CD8-positive, alpha-beta memory T cell (primary cell): ENCODE results near the gene EXTL2. TPM values are rescaled to one million over a fixed set of nuclear protein-coding genes. Genes with fewer than 3 reads are reported as not detected.

Experiments used
- CTCF ChIA-PET: fragments of 350-600 bp; sonication (Branson Sonifier 250); formaldehyde crosslinking; loops from one replicate; lab custom pipeline; 2021; ENCODE audit warnings: antibody characterized with exemption; lab: Charles Lee
- POLR2A ChIA-PET: fragments of 350-600 bp; sonication (Branson Sonifier 250); formaldehyde crosslinking; loops from one replicate; lab custom pipeline; 2021; ENCODE audit warnings: antibody characterized with exemption; lab: Charles Lee
- DNase-seq, 5 donors: peaks; one replicate each; pipeline versions ENCODE4 v3.0.0 to v3.0.0-alpha.2; 2020 to 2022; ENCODE audit warnings: mixed read lengths in 1 of 5
- H3K27ac ChIP-seq: one replicate; pipeline ENCODE4 v1.7.0; 2013; ENCODE audit warnings: low read depth, mild to moderate bottlenecking, low read length, moderate library complexity
- H3K27me3 ChIP-seq: 2 replicates; pipeline ENCODE4 v1.7.0; 2013; ENCODE audit warnings: low read length, mild to moderate bottlenecking; ENCODE audit not compliant: insufficient read depth, poor library complexity, severe bottlenecking
- H3K36me3 ChIP-seq: 2 replicates; pipeline ENCODE4 v1.7.0; 2013; ENCODE audit warnings: mild to moderate bottlenecking, low read length, moderate library complexity; ENCODE audit not compliant: insufficient read depth
- H3K4me1 ChIP-seq: 2 replicates; pipeline ENCODE4 v1.7.0; 2013; ENCODE audit warnings: mild to moderate bottlenecking, low read length, moderate library complexity; ENCODE audit not compliant: insufficient read depth
- H3K4me3 ChIP-seq: 2 replicates; pipeline ENCODE4 v1.7.0; 2013; ENCODE audit warnings: mild to moderate bottlenecking, low read length
- H3K9me3 ChIP-seq: 2 replicates; pipeline ENCODE4 v1.7.0; 2013; ENCODE audit warnings: mild to moderate bottlenecking, low read length
- H3K27ac Mint-ChIP-seq, 8 donors: one replicate each; pipeline ENCODE4 v1.8.0; 2020 to 2021; ENCODE audit warnings: mixed read lengths in 8 of 8, mild to moderate bottlenecking in 6 of 8, inconsistent platforms in 3 of 8, moderate library complexity in 3 of 8
- H3K27me3 Mint-ChIP-seq, 2 donors: one replicate each; pipeline ENCODE4 v1.8.0; 2020 to 2021; ENCODE audit warnings: mixed read lengths in 2 of 2, mild to moderate bottlenecking in 1 of 2, moderate library complexity in 1 of 2
- H3K36me3 Mint-ChIP-seq, 3 donors: one replicate each; pipeline ENCODE4 v1.8.0; 2020 to 2021; ENCODE audit warnings: mixed read lengths in 3 of 3, inconsistent platforms in 1 of 3, mild to moderate bottlenecking in 1 of 3
- H3K4me1 Mint-ChIP-seq, 3 donors: one replicate each; pipeline ENCODE4 v1.8.0; 2020 to 2021; ENCODE audit warnings: mixed read lengths in 3 of 3, inconsistent platforms in 1 of 3, mild to moderate bottlenecking in 1 of 3
- H3K4me3 Mint-ChIP-seq, 7 donors: one replicate each; pipeline ENCODE4 v1.8.0; 2020 to 2021; ENCODE audit warnings: mixed read lengths in 7 of 7, mild to moderate bottlenecking in 6 of 7, moderate library complexity in 4 of 7, inconsistent platforms in 2 of 7
- H3K9me3 Mint-ChIP-seq, 5 donors: one replicate each; pipeline ENCODE4 v1.8.0; 2020 to 2022; ENCODE audit warnings: mixed read lengths in 5 of 5, mild to moderate bottlenecking in 3 of 5, moderate library complexity in 2 of 5, inconsistent platforms in 1 of 5
- polyA plus RNA-seq: library from polyadenylated mRNA; unstranded; fragments of 300-500 nt; fragmentation: Illumina TruSeq; gene quantifications from one replicate; pipeline ENCODE4 v1.2.3, GENCODE V29; 2021
- total RNA-seq, 2 experiments: library from RNA; stranded (reverse); gene quantifications; one replicate each; pipeline ENCODE4 v1.2.3, GENCODE V29; 2021

EXTL2 gene
- total and polyA plus RNA-seq, 3 experiments from 2014 or later, result 3.2 to 12.9 (median 11.5) TPM

DNA sequence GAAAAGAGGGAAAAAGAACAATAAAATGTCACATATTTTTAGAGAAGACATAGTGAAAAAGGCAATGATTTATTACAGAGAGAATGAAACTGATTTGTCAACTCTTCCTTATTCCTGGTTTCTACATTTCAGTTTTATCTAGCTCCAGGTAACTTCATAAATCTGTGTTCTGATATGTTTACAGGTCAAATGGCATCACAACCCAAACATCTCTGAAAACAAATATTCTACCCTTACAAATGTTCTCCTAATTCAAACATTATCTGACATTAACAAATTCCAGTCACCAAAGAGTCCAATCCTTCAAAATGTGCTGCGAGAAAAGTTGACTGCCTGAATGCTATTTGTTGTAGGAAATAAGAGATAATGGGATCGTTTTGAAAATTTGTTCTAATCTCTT, 20.2 kb downstream of the EXTL2 start:
- Histone ChIP-seq H3K27ac (no peak overlapping the region), H3K4me3 (no peak overlapping the region), H3K9me3 (no peaks in the 10 kb centered on the region), H3K27me3 (no peaks in the 10 kb centered on the region), H3K4me1 (no peaks in the 10 kb centered on the region), H3K36me3 (no peaks in the 10 kb centered on the region)
- Mint-ChIP-seq H3K4me1 (no peaks in the 10 kb centered on the region), H3K36me3 (no peaks in the 10 kb centered on the region), H3K4me3 (no peak overlapping the region), H3K27me3 (no peaks in the 10 kb centered on the region), H3K27ac (no peak overlapping the region), H3K9me3 (no peaks in the 10 kb centered on the region)
- POLR2A ChIA-PET, result no interaction called here
- DNase-seq, result no peak
- CTCF ChIA-PET, result no interaction called here

GRCh38 chr1:100869996-100870395, 24.6 kb downstream of the EXTL2 start:
- no peak overlapping the region for H3K27ac ChIP-seq
- H3K27ac Mint-ChIP-seq, result no peak overlapping the region
- no peak overlapping the region for H3K4me3 ChIP-seq
- no peak overlapping the region for H3K4me3 Mint-ChIP-seq
- H3K36me3 ChIP-seq, result no peaks in the 10 kb centered on the region
- H3K27me3 Mint-ChIP-seq, result no peaks in the 10 kb centered on the region
- no peaks in the 10 kb centered on the region for H3K9me3 ChIP-seq
- no peaks in the 10 kb centered on the region for H3K36me3 Mint-ChIP-seq
- POLR2A ChIA-PET, result interaction anchor here (0.6 kb wide), 1 partner anchor 54 kb away, joined by 5 read pairs; no protein-coding TSS in a partner anchor
- no peaks in the 10 kb centered on the region for H3K27me3 ChIP-seq
- no peaks in the 10 kb centered on the region for H3K4me1 Mint-ChIP-seq
- H3K4me1 ChIP-seq, result no peaks in the 10 kb centered on the region
- DNase-seq, result no peak
- CTCF ChIA-PET, result interaction anchor here (1.5 kb wide), 1 partner anchor 369 kb away, joined by 4 read pairs; no protein-coding TSS in a partner anchor
- H3K9me3 Mint-ChIP-seq, result no peaks in the 10 kb centered on the region

GRCh38 chr1:100868364-100868995, 26.2 kb downstream of the EXTL2 start:
- CTCF ChIA-PET, result interaction anchor here (0.6 to 2.6 kb wide), 17 partner anchors 11 to 1065 kb away, joined by 3 to 13 read pairs (median 3); partner anchors contain the start of genes EXTL2 and SLC30A7
- no peaks in the 10 kb centered on the region for H3K9me3 ChIP-seq

DNA sequence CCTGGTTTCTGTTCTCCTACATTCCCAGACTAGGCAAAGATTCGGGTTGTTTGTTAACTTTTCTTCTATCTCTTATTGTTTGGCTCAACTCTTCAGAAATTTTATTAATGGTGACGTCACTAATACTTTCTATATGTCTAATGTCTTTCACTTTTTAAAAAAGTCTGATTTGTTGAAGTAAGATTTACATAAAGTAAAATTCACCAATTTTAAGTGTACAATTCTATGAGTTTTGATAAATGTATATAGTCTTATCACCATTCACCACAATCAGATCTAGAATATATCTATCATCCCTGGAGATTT, 27.8 kb downstream of the EXTL2 start:
- Mint-ChIP-seq H3K4me3 (no peak overlapping the region), H3K4me1 (no peaks in the 10 kb centered on the region), H3K27me3 (peaks cover 0 to 1% of the 10 kb centered on the region in 2 donors), H3K9me3 (no peaks in the 10 kb centered on the region), H3K27ac (no peak overlapping the region), H3K36me3 (no peaks in the 10 kb centered on the region)
- no peak for DNase-seq
- Histone ChIP-seq H3K27me3 (no peaks in the 10 kb centered on the region), H3K4me1 (no peaks in the 10 kb centered on the region), H3K27ac (no peak overlapping the region), H3K36me3 (no peaks in the 10 kb centered on the region), H3K4me3 (no peak overlapping the region), H3K9me3 (no peaks in the 10 kb centered on the region)
- ChIA-PET POLR2A (no interaction called here), CTCF (interaction anchor here (1.1 to 2.6 kb wide), 3 partner anchors 261 to 411 kb away, joined by 3 to 13 read pairs (median 3); no protein-coding TSS in a partner anchor)

More at GRCh38 chr1:100868364-100868995, 26.2 kb downstream of the EXTL2 start:
- Histone ChIP-seq H3K36me3 (no peaks in the 10 kb centered on the region), H3K4me1 (no peaks in the 10 kb centered on the region), H3K27ac (no peak overlapping the region), H3K4me3 (no peak overlapping the region), H3K27me3 (no peaks in the 10 kb centered on the region)
- Mint-ChIP-seq H3K9me3 (no peaks in the 10 kb centered on the region), H3K27ac (no peak overlapping the region), H3K27me3 (no peaks in the 10 kb centered on the region), H3K36me3 (no peaks in the 10 kb centered on the region), H3K4me1 (no peaks in the 10 kb centered on the region), H3K4me3 (no peak overlapping the region)
- POLR2A ChIA-PET, result interaction anchor here (1.5 kb wide), 1 partner anchor 405 kb away, joined by 4 read pairs; no protein-coding TSS in a partner anchor
- DNase-seq, result peak in 2 of 5 donors; percentile 31 to 32

DNA sequence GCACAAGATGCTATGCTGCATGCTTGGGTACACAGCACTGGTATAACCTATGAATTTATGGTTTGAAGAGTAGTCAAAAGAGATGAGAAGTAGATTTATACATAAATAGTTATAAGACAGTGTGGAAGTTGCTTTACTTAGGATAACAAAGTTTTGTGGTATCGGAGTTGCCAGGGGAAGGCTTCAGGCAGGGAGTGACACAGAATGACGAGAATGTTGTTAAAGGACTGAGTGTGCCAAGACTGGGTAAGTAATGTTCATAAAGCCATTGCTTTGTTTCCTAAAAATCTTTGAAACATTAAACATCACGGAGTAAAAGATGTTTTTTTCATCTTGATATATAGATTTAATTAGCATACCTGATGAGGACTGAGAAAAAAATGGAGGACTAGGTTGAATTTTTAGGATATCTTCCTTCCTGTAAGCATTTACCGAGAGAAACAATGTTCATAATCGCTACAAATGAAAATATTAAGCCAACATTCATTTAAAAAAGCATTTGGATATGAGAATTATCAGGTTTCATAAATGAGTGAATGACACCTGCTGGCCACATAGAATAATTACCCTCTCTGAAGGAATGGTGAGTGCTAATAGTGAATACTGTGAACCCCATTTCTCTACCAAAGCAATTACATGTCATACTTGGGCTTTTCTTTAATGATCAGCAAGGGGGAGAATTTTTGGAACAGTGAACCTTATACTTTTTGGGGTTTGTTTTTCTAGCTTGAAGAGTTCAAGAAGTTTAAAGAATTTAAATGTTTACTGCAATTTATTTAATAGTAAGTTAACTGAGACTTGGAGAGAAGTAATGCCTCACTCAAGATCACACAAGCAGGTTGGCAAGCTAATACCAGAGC, 28.4 kb downstream of the EXTL2 start:
- no peaks in the 10 kb centered on the region for H3K4me1 Mint-ChIP-seq
- no peaks in the 10 kb centered on the region for H3K27me3 ChIP-seq
- CTCF ChIA-PET, result interaction anchor here (1.1 to 2.6 kb wide), 3 partner anchors 260 to 410 kb away, joined by 3 to 13 read pairs (median 3); no protein-coding TSS in a partner anchor
- no peak overlapping the region for H3K4me3 ChIP-seq
- POLR2A ChIA-PET, result no interaction called here
- no peaks in the 10 kb centered on the region for H3K36me3 Mint-ChIP-seq
- H3K9me3 ChIP-seq, result no peaks in the 10 kb centered on the region
- no peaks in the 10 kb centered on the region for H3K9me3 Mint-ChIP-seq
- H3K36me3 ChIP-seq, result no peaks in the 10 kb centered on the region
- H3K4me1 ChIP-seq, result no peaks in the 10 kb centered on the region
- H3K27me3 Mint-ChIP-seq, result peaks cover 0 to 1% of the 10 kb centered on the region in 2 donors
- H3K27ac Mint-ChIP-seq, result no peak overlapping the region
- no peak overlapping the region for H3K4me3 Mint-ChIP-seq
- H3K27ac ChIP-seq, result no peak overlapping the region
- DNase-seq, result peak in 1 of 5 donors; percentile 2

- DNase-seq, result no peak
- no peak overlapping the region for H3K27ac Mint-ChIP-seq
- Histone ChIP-seq H3K9me3 (no peaks in the 10 kb centered on the region), H3K36me3 (no peaks in the 10 kb centered on the region), H3K4me1 (no peaks in the 10 kb centered on the region), H3K4me3 (no peak overlapping the region), H3K27me3 (no peaks in the 10 kb centered on the region), H3K27ac (no peak overlapping the region)
- H3K4me3 Mint-ChIP-seq, result no peak overlapping the region
- POLR2A ChIA-PET, result no interaction called here
- H3K9me3 Mint-ChIP-seq, result no peaks in the 10 kb centered on the region
- H3K36me3 Mint-ChIP-seq, result no peaks in the 10 kb centered on the region
- H3K4me1 Mint-ChIP-seq, result no peaks in the 10 kb centered on the region
- H3K27me3 Mint-ChIP-seq, result peaks cover 0 to 1% of the 10 kb centered on the region in 2 donors
- CTCF ChIA-PET, result no interaction called here
These were observed 32.1 kb downstream of the EXTL2 start for GRCh38 chr1:100862591-100862990.

- H3K4me1 Mint-ChIP-seq, result no peaks in the 10 kb centered on the region
- Histone ChIP-seq H3K9me3 (no peaks in the 10 kb centered on the region), H3K27ac (no peak overlapping the region), H3K4me1 (no peaks in the 10 kb centered on the region), H3K36me3 (no peaks in the 10 kb centered on the region), H3K27me3 (no peaks in the 10 kb centered on the region), H3K4me3 (no peak overlapping the region)
- no peak overlapping the region for H3K4me3 Mint-ChIP-seq
- ChIA-PET CTCF (no interaction called here), POLR2A (no interaction called here)
- no peaks in the 10 kb centered on the region for H3K36me3 Mint-ChIP-seq
- no peak overlapping the region for H3K27ac Mint-ChIP-seq
- H3K27me3 Mint-ChIP-seq, result peaks cover 0 to 1% of the 10 kb centered on the region in 2 donors
- no peak for DNase-seq
- H3K9me3 Mint-ChIP-seq, result no peaks in the 10 kb centered on the region
These were observed 33.3 kb downstream of the EXTL2 start for GRCh38 chr1:100861379-100861778.

DNA sequence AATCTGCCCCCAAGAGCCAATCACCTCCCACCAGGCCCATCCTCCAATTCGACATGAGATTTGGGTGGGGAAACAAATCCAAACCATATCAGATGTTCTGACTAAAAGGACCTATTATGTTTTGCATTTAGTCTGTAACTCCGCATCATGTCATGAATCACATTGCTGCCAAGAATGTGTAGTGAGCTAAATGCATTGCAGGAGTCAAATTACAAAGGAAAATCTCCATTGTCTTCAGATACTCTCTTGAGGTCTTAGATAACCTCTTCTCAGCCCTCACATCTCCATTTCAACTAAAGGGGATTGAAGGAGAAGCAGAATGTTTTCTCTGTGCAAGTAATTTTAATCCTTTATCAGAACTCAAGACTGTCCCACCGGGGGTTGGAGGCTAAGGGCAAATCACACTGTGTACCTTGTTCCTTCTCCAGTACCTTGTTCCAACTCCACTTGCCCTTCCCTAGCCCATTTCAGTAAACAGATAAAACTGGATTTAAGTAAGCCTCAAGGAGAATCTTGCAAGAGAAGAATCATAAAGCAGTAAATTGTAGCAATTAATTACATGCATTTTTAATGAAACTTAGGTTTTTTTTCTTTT, 34.1 kb downstream of the EXTL2 start:
- Mint-ChIP-seq H3K27me3 (peaks cover 0 to 1% of the 10 kb centered on the region in 2 donors), H3K36me3 (no peaks in the 10 kb centered on the region), H3K9me3 (no peaks in the 10 kb centered on the region), H3K4me3 (no peak overlapping the region), H3K4me1 (no peaks in the 10 kb centered on the region), H3K27ac (no peak overlapping the region)
- H3K36me3 ChIP-seq, result no peaks in the 10 kb centered on the region
- no peaks in the 10 kb centered on the region for H3K9me3 ChIP-seq
- H3K27ac ChIP-seq, result no peak overlapping the region
- DNase-seq, result no peak
- H3K4me1 ChIP-seq, result no peaks in the 10 kb centered on the region
- no peaks in the 10 kb centered on the region for H3K27me3 ChIP-seq
- POLR2A ChIA-PET, result no interaction called here
- CTCF ChIA-PET, result no interaction called here
- H3K4me3 ChIP-seq, result no peak overlapping the region
